HG03135 (cell line): ENCODE data around the gene ARHGEF40.

Experiments
- ATAC-seq: cut with Tn5 transposase; IDR thresholded peaks from one replicate; pipeline ENCODE4 v1.9.1; 2021; ENCODE audit warnings: mild to moderate bottlenecking, moderate library complexity; ENCODE audit not compliant: unreplicated experiment

ARHGEF40 gene

DNA sequence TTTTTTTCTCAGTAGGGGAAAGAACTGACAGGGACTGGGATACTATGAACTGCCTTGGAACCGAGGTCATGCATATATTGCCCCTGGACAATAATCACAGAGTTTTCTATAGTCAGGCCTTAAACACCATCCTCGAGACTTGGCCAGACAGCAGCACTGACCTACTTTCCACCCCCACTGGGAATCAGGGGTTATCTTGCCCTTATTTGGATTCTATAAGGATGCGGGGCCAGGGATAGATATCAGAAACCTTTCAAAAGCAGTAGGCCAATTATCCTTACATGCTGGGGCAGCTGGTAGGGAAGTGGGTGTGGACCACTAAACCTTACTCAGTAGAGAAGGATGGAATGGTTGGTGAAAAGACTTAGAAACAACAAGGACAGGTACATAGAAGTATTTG, 26.3 kb downstream of the ARHGEF40 start:
- ATAC-seq: no peak

GRCh38 chr14:21096978-21097635, 27.0 kb downstream of the ARHGEF40 start:
- no peak for ATAC-seq

GRCh38 chr14:21097636-21098075, 27.6 kb downstream of the ARHGEF40 start:
- no peak for ATAC-seq

DNA sequence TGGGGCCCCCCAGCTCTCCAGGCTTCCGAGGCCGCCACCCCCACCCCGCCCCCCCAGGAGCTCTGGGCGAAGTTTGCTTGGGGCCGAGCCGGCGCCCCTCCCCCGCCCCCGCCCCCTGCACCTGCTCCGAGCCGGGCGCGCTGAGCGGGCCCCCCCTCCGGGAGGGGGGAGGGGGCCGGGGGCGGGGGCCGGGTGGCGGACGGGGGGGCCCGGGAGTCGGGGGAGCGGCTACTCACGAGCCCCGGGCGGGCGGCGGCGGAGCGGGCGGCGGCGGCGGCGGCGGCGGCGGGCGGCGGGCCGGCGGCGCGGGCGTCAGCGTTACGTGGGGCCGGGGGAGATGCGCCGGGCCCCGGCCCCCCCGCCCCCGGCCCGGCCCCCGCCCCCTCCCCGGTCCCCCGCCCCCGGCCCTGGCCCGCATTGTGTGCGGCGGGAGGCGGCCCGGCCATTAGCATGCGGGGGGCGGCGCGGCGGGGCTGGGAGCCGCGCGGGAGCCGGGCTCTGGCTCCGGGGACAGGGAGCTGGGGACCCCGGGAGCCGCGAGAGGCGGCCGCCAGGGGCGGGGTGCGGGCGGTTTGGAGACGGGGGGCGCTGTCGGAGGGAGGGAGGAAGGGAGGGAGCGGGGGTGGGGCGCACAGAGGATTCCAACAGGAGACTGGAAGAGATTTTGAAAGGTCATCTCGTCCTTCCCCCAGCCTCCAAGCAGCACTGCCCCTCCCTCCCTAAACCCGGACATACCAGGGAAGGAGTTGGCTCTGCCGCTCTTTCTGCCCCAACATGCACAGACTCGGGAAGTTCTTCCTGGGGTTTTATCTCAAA, 28.2 kb downstream of the ARHGEF40 start, which contains the start of gene ZNF219:
TSS of gene ZNF219 (minus strand) at position 580 of the 816 bp plus-strand sequence. CDS start 5,064 bp downstream, outside the sequence.
- ATAC-seq: no peak

- ATAC-seq: no peak
These were observed 28.9 kb downstream of the ARHGEF40 start for GRCh38 chr14:21098892-21099595.

DNA sequence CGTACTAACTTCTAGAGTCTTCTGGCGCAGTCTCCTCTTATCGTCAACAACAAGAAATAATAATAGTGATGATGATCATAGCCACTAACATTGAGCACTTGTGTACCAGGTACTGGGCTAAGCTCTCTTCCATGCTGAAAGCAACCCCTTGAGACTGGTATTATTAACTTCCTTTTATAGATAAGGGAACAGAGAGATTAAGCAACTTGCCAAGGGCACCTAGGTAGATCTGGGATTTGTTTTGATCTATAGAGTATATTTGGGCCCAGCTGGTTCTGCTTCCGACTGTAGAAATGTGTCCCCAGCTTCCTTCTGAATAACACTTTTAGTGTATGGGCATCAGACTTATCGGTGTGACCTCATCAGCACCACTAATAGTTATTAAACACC, 29.5 kb downstream of the ARHGEF40 start:
- no peak for ATAC-seq

DNA sequence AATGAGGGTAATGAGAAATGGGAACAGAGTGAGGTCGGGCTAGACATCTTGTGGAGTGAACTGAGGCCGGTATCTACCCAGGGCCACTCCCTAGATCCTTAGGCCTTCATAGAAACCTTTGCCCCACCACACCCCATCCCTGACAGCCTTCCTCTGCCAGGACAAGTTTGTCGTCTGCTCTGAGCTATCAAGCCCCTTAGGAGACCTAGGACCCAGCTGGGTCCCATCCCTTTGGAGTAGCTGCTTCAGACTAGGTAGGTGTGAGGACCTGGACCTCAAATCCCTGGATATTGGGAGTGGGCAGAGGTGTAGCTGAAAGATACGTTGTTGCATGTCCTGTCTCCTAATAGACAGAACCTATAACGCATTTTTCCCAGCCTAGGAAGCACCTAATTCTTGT, 30.8 kb downstream of the ARHGEF40 start, which contains the start of gene TMEM253:
TSS of gene TMEM253 (plus strand) at position 136 of the 400 bp plus-strand sequence. CDS start 278 bp downstream, outside the sequence.
- ATAC-seq: no peak

- ATAC-seq: no peak
These were observed 31.8 kb downstream of the ARHGEF40 start for GRCh38 chr14:21101802-21102413.

- no peak for ATAC-seq
These were observed 32.7 kb downstream of the ARHGEF40 start for GRCh38 chr14:21102521-21103410.

DNA sequence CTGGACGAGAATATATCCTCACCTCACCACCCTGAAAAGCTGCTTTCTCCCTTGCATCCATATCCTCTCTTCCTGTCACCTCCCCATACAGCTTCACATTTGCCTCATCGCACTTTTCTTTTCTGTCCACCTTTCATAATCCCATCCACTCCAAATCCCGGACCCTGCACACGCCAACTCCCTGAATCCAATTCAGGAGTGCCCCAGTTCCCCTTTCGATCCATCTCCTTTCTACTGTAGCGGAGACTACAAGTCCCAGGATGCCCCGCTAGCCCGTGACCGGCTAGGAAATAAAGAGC, 33.3 kb downstream of the ARHGEF40 start:
- ATAC-seq: no peak

DNA sequence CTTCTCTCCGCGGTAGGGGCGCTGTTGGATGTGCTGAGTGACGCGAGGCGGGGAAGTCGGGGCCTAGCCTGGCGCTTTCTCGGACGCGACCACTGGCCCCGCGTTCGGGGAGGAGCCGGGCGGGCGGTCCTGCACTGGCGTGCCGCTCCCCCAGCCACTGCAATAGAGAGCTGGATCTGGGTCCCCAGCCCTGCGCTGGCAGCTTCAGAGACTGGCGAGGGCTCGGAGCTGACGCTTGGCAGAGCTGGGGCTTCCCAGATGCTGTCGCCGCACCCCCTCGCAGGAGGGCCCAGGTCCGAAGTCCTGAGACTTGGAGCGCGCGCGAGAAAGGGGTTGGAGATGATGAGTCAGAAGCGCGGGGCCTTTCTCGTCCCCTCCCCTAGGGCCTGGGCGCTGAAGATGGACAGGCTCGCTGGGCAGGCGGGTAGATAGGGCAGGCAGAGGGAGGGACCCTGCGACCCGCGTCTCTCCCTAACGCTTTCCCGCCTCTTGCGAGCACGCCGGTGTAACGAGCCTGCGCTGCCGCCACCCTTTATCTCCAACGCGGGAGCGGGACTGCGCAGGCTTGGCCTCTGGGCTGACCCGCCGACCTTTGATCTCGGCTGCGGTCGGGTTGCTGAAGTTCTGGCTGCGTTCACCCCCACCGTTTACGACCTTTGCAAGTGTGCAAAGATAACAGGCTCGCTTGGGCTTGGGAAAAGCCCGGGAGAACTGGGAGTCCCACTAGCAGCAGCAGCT, 33.8 kb downstream of the ARHGEF40 start:
- ATAC-seq: peak; percentile 92

GRCh38 chr14:21104448-21105060, 34.5 kb downstream of the ARHGEF40 start:
- peak; percentile 36 for ATAC-seq

GRCh38 chr14:21105095-21105494, 35.0 kb downstream of the ARHGEF40 start:
- ATAC-seq: no peak

GRCh38 chr14:21106176-21106497, 36.0 kb downstream of the ARHGEF40 start:
- ATAC-seq: no peak

- no peak for ATAC-seq
These were observed 36.6 kb downstream of the ARHGEF40 start for GRCh38 chr14:21106498-21107282.

- no peak for ATAC-seq
These were observed 37.2 kb downstream of the ARHGEF40 start for GRCh38 chr14:21107283-21107800.

- ATAC-seq: no peak
These were observed 38.7 kb downstream of the ARHGEF40 start for GRCh38 chr14:21108791-21109190.
